Superior temporal gyrus (tissue), 1 donor: Measurements from ENCODE around the gene ACP6.

Experiments used
- DNase-seq: peaks from one replicate; pipeline ENCODE4 v3.0.0-alpha.2; 2016; ENCODE audit errors: extremely low spot score

ACP6 gene

DNA sequence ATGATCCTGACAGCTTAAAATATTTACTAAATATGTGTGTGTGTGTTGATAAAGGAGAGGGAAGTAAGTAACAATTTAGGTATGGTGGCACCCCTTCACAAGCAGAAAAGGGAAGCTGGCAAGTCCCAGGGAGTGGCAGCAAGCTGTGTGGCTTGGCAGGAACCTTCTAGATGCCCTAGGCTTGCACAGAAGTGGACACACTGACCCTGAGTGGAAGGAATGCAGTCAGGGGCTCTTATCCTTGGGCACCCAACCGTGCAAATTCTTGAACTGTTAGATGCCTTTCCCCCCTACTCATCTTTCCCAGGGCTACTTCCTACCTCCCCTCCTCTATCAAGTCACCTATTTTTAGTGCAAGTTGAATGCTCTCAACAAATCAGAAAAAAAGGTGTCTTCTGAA, 18.9 kb downstream of the ACP6 start:
- no peak for DNase-seq

GRCh38 chr1:147648933-147649332, 21.4 kb downstream of the ACP6 start:
- no peak for DNase-seq

DNA sequence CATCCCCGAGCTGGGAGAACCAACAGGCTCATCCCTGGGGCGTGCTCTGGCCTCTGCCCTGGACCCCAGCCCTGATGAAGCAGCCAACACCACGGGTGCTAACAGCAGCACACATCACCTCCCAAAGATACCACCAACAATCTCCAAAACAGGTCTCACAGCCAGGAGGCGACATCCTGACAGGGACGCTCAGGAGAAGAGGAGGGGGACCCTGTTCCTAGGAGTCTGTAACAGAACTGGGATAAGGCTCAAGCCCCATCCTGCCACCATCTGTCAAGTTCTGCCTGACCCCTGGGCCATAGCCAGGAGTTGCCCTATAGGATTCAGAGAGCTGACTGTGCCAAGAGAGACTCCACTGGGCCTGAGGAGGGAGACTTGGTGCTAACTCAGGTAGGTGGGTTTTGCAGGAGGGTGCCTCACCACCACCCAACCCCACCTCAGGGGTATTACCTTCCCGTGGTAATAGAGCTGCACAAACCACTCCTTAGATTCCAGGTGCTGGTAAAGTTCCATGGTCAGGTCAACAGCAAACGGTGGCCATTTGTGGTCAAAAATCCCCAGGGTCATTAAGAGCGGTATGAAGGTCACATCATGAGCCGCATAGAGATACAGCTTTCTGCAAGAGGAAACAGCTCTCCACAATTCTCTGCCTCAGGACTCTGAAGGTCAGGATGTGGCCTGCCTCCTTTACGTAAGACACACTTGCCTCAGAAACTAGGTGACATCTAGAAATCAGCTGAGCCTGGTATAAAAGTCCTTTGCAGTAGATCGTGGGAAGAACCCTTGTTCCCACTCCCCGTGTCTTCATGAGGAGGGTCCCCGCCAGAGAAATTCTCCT, 22.3 kb downstream of the ACP6 start:
- DNase-seq: no peak

DNA sequence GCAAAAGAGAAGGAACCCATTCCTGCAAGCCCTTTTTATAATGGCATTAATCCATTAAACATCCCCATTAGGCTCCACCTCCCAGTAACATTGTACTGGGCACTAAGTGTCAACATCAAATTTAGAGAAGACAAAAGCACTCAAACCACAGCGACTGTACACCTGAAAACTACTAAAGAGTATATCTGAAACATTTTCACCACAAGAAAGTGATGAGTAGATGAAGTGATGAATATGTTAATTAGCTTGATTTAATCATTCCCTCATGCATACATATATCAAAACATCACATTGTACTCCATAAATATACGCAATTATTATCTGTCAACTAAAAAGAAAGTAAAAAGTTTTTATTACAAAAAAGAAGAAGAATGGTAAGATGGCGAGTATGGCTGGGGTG, 26.4 kb downstream of the ACP6 start:
- no peak for DNase-seq

DNA sequence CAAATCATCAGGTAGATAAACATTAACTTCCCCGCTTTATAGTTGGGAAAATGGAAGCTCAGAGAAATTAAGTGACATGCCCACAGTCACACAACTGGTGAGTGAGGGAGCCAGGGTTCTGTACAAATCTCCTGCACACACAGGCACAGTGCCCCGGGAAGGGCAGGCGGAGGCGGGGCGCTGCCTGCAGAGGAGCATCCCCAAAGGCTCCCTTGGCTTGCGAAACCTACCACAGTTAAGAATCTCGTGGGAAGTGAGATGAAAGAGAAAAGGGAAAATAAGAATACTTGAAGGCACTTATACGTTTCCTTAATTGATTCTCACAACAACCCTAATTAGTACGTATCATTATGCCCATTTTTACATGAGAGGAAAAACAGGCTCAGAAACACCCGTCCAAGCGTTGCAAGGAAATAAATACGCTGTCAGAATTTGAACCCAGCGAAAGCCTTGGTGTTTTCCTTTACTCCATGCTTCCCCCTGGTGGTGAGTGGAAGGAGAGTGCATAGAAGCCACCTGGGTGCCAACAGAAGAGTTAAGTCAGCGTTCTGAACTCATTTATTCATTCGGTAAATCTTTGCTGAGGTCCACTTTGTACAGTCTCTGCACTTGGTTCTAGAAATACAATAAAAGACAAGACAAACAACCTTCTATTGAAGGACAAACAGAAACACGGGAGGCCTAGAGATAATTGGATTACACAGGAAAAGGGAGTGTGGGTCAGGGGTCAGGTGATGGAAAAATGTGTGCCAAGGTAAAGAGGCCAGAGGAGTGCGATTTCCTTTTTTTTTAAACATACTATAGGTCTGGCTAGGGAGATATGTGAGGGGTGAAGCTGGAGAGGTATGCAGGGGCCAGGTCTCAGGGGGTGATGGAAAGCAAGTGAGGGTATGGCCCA, 28.4 kb downstream of the ACP6 start:
- DNase-seq: peak; percentile 68

DNA sequence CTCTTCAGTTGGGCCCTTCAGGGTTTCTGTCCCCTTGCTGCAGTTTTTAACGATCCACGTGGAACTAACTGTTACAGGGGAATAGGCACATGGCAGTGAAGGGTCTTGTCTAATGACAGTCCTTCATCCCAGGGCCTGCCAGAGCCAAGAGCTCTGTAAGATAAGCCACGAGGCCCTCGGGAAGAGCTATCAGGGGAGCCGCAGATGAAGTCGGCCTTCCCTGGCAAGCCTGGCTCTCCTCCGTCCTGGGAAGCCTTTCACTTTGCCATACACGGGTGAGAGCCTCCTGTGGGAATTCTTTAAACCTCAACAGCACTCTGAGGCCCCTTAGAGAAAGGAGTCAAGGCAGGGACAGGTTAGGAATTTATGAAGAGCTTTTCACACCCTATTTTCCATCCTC, 29.0 kb downstream of the ACP6 start:
- no peak for DNase-seq

- DNase-seq: peak; percentile 64
Observed at GRCh38 chr1:147640553-147641165, 29.7 kb downstream of the ACP6 start.

DNA sequence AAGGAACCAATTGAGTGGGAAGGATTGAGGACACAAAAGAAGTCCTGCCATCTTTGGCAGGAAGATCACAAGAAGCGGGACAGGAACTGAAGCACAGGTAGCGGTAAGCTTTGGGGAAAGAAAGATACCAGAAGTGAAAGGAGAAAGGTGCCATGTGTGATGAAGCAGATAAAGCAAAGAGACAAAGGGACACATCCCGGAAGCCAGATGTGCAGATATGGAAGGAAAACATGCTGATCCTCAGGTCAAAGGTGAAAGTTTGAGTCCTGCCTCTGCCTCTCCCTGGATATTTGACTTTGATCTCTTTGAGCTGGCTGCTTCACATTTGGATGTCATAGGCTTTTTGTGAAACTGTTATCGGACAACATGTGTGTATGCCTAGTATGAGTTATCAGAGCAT, 34.0 kb downstream of the ACP6 start:
- no peak for DNase-seq

- DNase-seq: no peak
Observed at GRCh38 chr1:147635342-147635741, 35.0 kb downstream of the ACP6 start.

GRCh38 chr1:147634645-147635044, 35.7 kb downstream of the ACP6 start:
- no peak for DNase-seq

GRCh38 chr1:147633759-147634158, 36.6 kb downstream of the ACP6 start:
- no peak for DNase-seq

- no peak for DNase-seq
Observed at GRCh38 chr1:147631839-147632238, 38.5 kb downstream of the ACP6 start.

- no peak for DNase-seq
Observed at GRCh38 chr1:147630447-147630846, 39.9 kb downstream of the ACP6 start.

DNA sequence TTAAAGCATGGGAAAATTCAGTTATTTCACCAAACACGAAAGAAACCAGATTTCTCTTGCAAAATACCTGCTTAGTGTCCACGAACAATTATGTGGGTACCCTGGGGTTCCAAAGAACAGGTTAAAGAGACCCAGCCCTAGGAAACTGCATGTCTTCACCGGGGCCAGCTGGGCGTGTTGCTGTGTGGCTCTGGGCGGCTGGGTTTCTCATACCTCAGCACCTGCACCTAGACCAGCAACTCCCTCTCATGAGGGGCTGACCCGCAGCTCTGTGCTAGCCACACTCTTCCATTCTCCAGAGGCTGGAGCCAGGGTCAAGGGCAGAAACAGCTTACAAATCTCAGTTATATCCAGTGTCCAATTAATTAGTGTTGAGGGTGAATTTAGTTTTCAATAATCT, 40.3 kb downstream of the ACP6 start:
- DNase-seq: no peak

DNA sequence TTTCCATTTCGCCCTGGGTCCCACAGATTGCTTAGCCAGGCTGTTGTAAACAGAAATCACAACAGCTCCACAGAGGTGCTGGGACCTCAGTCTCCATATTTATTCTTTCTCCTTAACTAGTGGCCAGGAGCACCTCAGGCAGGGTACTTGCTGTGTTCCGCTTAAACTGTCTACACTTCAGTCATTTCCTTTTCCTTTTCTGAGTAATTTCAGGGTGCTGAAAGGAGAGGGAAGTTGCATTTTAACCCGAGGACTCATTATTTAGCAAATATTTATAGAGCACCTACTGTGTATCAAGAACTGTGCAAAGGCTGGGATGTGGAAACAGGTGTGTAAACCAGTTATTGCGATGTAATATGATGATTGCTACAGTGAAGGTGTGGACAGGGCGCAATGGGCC, 41.9 kb downstream of the ACP6 start:
- no peak for DNase-seq

GRCh38 chr1:147627435-147628110, 42.8 kb downstream of the ACP6 start:
- peak; percentile 72 for DNase-seq

GRCh38 chr1:147626739-147627138, 43.6 kb downstream of the ACP6 start:
- DNase-seq: peak; percentile 29

- DNase-seq: no peak
Observed at GRCh38 chr1:147626291-147626690, 44.0 kb downstream of the ACP6 start.

DNA sequence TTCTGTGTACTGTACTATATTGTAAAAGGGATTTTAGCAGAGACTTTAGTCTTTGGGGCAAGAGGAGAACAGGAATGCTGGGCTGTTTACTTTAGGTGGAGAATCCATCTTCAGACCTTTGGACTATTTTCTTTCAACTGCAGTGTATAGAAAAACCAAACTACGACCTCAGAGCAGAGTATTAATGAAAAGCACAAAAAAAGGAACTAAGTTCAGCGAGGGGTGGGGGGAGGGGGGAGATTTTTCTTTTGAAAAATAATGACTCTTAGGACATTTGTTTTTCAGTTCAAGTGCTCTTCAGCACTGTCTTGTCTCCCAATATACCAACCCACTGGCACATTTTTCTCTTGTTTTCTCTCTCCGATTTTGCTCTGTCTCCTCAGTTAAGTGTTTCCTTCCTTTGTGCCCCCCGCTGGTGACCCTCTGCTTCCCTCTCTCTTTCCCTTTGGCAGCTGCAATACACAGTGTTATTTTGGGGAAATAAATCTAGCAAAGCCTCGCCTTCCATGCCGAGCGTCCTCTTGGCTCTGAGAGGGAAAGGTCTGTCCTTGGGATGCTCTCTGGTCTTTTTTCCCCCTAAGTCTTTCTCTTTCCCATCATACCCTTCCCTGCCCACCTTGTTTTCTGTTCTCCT, 44.8 kb downstream of the ACP6 start:
- no peak for DNase-seq

DNA sequence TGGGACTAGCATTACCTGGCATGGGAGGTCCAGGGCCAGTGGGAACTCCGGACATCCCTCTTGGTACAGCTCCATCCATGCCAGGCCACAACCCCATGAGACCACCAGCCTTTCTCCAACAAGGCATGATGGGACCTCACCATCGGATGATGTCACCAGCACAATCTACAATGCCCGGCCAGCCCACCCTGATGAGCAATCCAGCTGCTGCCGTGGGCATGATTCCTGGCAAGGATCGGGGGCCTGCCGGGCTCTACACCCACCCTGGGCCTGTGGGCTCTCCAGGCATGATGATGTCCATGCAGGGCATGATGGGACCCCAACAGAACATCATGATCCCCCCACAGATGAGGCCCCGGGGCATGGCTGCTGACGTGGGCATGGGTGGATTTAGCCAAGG, 45.8 kb downstream of the ACP6 start:
- DNase-seq: no peak

- no peak for DNase-seq
Observed at GRCh38 chr1:147624011-147624410, 46.3 kb downstream of the ACP6 start.
